ENCODE data around the gene ALPL. TPM values are rescaled to one million over a fixed set of nuclear protein-coding genes. Genes with fewer than 3 reads are reported as not detected.

Gene ALPL
- total RNA-seq, 4 donors from 2014 or later, result 1.6 to 8.6 (median 1.8) TPM

DNA sequence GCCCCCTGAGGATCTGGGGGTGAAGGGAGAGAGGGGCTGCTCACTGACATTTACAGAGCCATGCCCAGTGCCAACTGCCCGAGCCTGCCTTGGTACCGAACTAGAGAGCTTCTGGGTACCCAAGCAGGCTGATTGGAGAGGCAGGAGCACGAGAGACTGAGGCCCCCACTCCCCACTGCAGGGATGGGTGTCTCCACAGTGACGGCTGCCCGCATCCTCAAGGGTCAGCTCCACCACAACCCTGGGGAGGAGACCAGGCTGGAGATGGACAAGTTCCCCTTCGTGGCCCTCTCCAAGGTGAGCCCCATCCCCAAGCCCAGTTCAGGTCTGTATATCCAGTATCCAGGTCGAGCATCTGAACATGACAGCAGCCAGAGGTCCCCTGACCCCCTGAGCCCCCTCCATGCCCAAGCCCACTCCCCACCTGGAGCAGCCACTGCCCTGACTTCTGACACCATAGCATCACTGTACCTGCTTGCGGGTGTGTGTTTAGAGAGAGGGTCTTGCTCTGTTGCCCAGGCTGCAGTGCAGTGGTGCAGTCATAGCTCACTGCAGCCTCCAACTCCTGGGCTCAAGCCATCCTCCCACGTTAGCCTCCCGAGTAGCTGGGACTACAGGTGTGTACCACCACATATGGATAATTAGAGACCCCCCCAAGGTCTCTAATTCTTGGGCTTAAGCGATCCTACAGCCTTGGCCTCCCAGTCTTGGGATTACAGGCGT lies 51.9 kb downstream of the ALPL start:
- Histone ChIP-seq H3K27me3 (peaks cover 3% of the 10 kb centered on the region), H3K36me3 (no peaks in the 10 kb centered on the region), H3K27ac (no peak overlapping the region), H3K4me1 (no peaks in the 10 kb centered on the region), H3K4me3 (no peak overlapping the region), H3K9me3 (no peaks in the 10 kb centered on the region)
- in situ Hi-C loops (cut with MboI; ENCODE audit: low pct_ligation_motif_present in 1 of 4, low pct_unique_long_range_greater_than_20kb in 1 of 4, low sequenced_read_pairs in 3 of 4) (no loop called here), intact Hi-C loops (cut with DNase I; ENCODE audit: low total_unique reads) (no loop called here)
- TF ChIP-seq POLR2AphosphoS5 (IDR thresholded peaks at IDR 0.05) (no peak), POLR2A (IDR thresholded peaks at IDR 0.05) (no peak), EP300 (IDR thresholded peaks at IDR 0.05; ENCODE audit: low read depth) (no peak)
- TF ChIP-seq, protein P1, sequence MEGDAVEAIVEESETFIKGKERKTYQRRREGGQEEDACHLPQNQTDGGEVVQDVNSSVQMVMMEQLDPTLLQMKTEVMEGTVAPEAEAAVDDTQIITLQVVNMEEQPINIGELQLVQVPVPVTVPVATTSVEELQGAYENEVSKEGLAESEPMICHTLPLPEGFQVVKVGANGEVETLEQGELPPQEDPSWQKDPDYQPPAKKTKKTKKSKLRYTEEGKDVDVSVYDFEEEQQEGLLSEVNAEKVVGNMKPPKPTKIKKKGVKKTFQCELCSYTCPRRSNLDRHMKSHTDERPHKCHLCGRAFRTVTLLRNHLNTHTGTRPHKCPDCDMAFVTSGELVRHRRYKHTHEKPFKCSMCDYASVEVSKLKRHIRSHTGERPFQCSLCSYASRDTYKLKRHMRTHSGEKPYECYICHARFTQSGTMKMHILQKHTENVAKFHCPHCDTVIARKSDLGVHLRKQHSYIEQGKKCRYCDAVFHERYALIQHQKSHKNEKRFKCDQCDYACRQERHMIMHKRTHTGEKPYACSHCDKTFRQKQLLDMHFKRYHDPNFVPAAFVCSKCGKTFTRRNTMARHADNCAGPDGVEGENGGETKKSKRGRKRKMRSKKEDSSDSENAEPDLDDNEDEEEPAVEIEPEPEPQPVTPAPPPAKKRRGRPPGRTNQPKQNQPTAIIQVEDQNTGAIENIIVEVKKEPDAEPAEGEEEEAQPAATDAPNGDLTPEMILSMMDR (IDR thresholded peaks at IDR 0.05), result no peak
- DNase-seq, result no peak
- 84 to 100% methylated on average over 2 to 12 of the region's 12 CpGs for WGBS, 2 donors (ENCODE audit: low coverage in 1 of 2)

DNA sequence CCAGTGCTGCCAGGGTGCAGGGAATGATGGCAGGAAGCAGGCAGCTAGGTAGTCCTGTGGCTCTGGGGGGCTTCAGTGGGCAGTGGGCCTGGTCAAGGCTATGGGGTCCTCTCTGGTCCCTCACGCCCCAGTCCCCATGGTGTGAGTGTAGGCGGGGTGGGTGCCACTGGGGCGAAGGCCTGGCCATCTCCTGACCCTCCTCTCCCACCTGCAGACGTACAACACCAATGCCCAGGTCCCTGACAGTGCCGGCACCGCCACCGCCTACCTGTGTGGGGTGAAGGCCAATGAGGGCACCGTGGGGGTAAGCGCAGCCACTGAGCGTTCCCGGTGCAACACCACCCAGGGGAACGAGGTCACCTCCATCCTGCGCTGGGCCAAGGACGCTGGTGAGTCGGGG lies 53.7 kb downstream of the ALPL start:
- H3K4me3 ChIP-seq, result no peak overlapping the region
- DNase-seq, result no peak
- intact Hi-C loops (cut with DNase I; ENCODE audit: low total_unique reads), result no loop called here
- H3K27ac ChIP-seq, result no peak overlapping the region
- in situ Hi-C loops (cut with MboI; ENCODE audit: low pct_ligation_motif_present in 1 of 4, low pct_unique_long_range_greater_than_20kb in 1 of 4, low sequenced_read_pairs in 3 of 4), result no loop called here
- H3K9me3 ChIP-seq, result no peaks in the 10 kb centered on the region
- H3K36me3 ChIP-seq, result no peaks in the 10 kb centered on the region
- 88% methylated on average over 15 of the region's 15 CpGs; no CpG with 5 or more reads in 1 of the 2 donors for WGBS, 2 donors (ENCODE audit: low coverage in 1 of 2)
- H3K4me1 ChIP-seq, result no peaks in the 10 kb centered on the region
- TF ChIP-seq, protein P1 (IDR thresholded peaks at IDR 0.05), result no peak
- TF ChIP-seq POLR2A (IDR thresholded peaks at IDR 0.05) (no peak), POLR2AphosphoS5 (IDR thresholded peaks at IDR 0.05) (no peak), EP300 (IDR thresholded peaks at IDR 0.05; ENCODE audit: low read depth) (no peak)
- no peaks in the 10 kb centered on the region for H3K27me3 ChIP-seq

DNA sequence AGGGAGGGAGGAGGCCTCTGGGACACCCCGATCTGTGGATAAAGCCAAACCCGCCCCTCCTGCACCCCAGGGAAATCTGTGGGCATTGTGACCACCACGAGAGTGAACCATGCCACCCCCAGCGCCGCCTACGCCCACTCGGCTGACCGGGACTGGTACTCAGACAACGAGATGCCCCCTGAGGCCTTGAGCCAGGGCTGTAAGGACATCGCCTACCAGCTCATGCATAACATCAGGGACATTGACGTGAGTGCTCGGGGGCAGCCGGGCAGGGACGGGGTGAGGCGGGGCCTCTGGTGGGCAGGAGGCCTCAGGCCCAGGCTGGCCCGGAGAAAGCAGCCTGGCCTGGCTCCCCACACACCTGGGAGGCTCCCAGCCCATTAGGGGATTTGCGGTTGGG lies 54.7 kb downstream of the ALPL start:
- H3K27ac ChIP-seq, result no peak overlapping the region
- no peak overlapping the region for H3K4me3 ChIP-seq
- H3K27me3 ChIP-seq, result no peaks in the 10 kb centered on the region
- in situ Hi-C loops (cut with MboI; ENCODE audit: low pct_ligation_motif_present in 1 of 4, low pct_unique_long_range_greater_than_20kb in 1 of 4, low sequenced_read_pairs in 3 of 4) (no loop called here), intact Hi-C loops (cut with DNase I; ENCODE audit: low total_unique reads) (no loop called here)
- H3K36me3 ChIP-seq, result no peaks in the 10 kb centered on the region
- 93% methylated on average over 12 of the region's 17 CpGs; no CpG with 5 or more reads in 1 of the 2 donors for WGBS, 2 donors (ENCODE audit: low coverage in 1 of 2)
- TF ChIP-seq POLR2AphosphoS5 (IDR thresholded peaks at IDR 0.05), result no peak
- TF ChIP-seq, protein P1 (IDR thresholded peaks at IDR 0.05), result no peak
- DNase-seq, result no peak
- no peaks in the 10 kb centered on the region for H3K9me3 ChIP-seq
- no peaks in the 10 kb centered on the region for H3K4me1 ChIP-seq

DNA sequence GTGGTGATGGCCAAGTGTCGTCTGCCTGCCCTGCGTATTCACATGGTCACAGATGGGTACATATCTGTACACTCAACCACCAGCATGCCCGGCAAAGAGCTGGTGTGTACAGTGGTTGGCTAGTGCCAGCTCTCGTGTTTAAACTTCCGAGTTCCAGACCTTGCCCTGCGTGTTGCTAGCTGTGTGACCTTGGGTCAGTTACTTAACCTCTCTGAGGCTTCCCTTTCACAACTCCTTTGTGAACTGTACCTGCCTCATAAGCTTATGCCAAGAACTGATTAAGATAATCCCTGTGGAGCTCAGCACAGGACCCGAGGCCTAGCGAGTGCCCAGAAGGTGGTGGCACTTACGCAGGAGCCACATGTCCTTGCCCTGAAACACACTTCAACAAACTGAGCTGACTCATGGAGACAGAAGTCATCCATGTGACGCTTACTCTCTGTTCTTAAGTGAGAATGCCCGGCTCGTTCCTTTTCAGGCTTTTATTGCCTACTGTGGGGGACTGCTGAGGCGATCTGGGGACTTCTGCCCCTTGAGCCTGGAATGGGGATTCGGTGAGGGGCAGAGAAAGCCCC lies 55.4 kb downstream of the ALPL start:
- Histone ChIP-seq H3K9me3 (no peaks in the 10 kb centered on the region), H3K4me1 (no peaks in the 10 kb centered on the region), H3K36me3 (no peaks in the 10 kb centered on the region), H3K27ac (no peak overlapping the region), H3K27me3 (no peaks in the 10 kb centered on the region), H3K4me3 (no peak overlapping the region)
- TF ChIP-seq, protein P1 (IDR thresholded peaks at IDR 0.05), result no peak
- TF ChIP-seq POLR2AphosphoS5 (IDR thresholded peaks at IDR 0.05) (no peak), POLR2A (IDR thresholded peaks at IDR 0.05) (no peak), EP300 (IDR thresholded peaks at IDR 0.05; ENCODE audit: low read depth) (no peak)
- DNase-seq, result no peak
- WGBS, 2 donors (ENCODE audit: low coverage in 1 of 2), result 86% methylated on average over 14 of the region's 14 CpGs; no CpG with 5 or more reads in 1 of the 2 donors
- in situ Hi-C loops (cut with MboI; ENCODE audit: low pct_ligation_motif_present in 1 of 4, low pct_unique_long_range_greater_than_20kb in 1 of 4, low sequenced_read_pairs in 3 of 4) (no loop called here), intact Hi-C loops (cut with DNase I; ENCODE audit: low total_unique reads) (no loop called here)
